ENCODE data around the gene NUBPL.
"Not testable (repeated sequence)": the region's sequence is repeated elsewhere in the genome, so short reads cannot be mapped to it uniquely, and the experiment has no call there.

NUBPL gene

GRCh38 chr14:31867570-31867969 is 306.4 kb downstream of the NUBPL start:
- H3K4me3 ChIP-seq (ENCODE audit: low read depth, low read length) = no peak overlapping the region
- TF ChIP-seq CTCF (IDR thresholded peaks at IDR 0.05; ENCODE audit: low read depth, low read length) = no peak

DNA sequence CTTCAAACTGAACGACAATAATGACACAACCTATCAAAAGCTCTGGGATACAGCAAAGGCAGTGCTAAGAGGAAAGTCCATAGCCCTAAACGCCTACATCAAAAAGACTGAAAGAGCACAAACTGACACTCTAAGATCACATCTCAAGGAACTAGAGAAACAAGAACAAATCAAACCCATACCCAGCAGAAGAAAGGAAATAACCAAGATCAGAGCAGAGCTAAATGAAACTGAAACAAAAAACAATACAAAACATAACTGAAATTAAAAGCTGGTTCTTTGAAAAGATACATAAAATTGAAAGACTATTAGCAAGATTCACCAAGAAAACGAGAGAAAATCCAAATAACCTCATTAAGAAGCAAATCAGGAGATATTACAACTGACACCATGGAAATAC is 306.9 kb downstream of the NUBPL start:
- not testable (repeated sequence) for H3K4me3 ChIP-seq (ENCODE audit: low read depth, low read length)

DNA sequence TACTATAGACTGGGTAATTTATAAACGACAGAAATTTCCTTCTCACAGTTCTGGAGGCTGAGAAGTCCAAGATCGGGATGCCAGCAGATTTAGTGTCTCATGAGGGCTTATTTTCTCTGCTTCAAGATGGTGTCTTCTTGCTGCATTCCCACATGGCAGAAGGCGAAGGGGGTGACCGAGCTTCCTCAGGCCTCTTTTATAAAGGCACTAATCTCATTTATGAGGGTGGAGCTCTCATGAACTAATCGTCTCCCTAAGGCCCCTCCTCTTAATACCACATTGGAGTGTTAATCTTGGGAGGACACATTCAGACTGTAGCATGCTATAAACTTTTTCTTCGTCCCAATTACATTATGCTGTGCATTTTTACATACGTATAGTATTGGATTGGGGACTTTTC is 315.5 kb downstream of the NUBPL start:
- no peak overlapping the region for H3K4me3 ChIP-seq (ENCODE audit: low read depth, low read length)
- TF ChIP-seq CTCF (IDR thresholded peaks at IDR 0.05; ENCODE audit: low read depth, low read length) = no peak

GRCh38 chr14:31877255-31877798 is 316.1 kb downstream of the NUBPL start:
- no peak for TF ChIP-seq CTCF (IDR thresholded peaks at IDR 0.05; ENCODE audit: low read depth, low read length)
- peak overlapping the region; percentile 5; the same call in 1 of the 2 replicates for H3K4me3 ChIP-seq (ENCODE audit: low read depth, low read length)

GRCh38 chr14:31879661-31880348 is 318.6 kb downstream of the NUBPL start:
- TF ChIP-seq CTCF (IDR thresholded peaks at IDR 0.05; ENCODE audit: low read depth, low read length) = no peak
- no peak overlapping the region for H3K4me3 ChIP-seq (ENCODE audit: low read depth, low read length)

DNA sequence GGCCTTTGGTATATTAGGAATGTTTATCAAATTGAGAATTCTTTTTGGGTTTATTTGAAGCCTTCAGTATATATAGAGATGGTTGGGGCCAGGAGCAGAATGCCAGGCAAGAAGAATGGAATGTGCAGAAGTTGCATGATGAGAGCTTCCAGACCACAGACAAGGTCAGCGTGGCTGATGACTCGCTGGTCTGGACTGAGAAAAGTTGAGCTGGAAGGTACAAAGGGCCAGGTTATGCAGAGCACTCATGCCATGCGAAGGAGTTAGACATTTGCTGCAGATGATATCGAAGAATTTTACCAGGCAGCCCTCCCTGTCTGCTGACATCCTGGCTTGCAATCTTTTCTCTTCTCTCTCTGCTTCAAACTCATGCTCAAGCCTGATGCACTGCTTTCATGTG is 319.7 kb downstream of the NUBPL start:
- TF ChIP-seq CTCF (IDR thresholded peaks at IDR 0.05; ENCODE audit: low read depth, low read length) = no peak
- H3K4me3 ChIP-seq (ENCODE audit: low read depth, low read length) = no peak overlapping the region

- H3K4me3 ChIP-seq (ENCODE audit: low read depth, low read length) = no peak overlapping the region
- no peak for TF ChIP-seq CTCF (IDR thresholded peaks at IDR 0.05; ENCODE audit: low read depth, low read length)
These were observed 320.5 kb downstream of the NUBPL start for GRCh38 chr14:31881531-31882310.
